ENCODE measurements around the gene TLE4.
A peak's percentile ranks its signal among the peaks of the same experiment; 100 is the strongest.

TLE4 gene

DNA sequence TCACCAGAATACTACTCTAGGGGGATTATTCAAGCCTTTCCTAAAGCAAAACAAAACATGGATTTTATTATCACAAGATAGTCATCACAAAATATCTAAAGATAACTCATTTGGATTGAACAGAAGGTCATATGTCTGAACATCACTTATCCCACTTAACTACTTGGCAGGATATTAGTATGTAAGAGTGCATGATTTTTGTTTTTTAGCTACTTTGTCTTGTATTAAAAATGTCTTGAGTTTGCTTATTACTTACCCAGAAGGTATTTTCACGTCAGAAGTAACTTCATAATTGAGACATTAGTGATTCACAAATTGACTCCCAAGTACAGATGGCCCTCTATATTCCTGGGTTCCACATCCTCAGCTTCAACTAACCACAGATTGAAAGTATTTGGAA is 113.8 kb downstream of the TLE4 start:
- DNase-seq (ENCODE audit: low read depth in 1 of 2, low spot score in 1 of 2), result no peak
- no peak for TF ChIP-seq JUND (IDR thresholded peaks at IDR 0.05; ENCODE audit: low read depth)
- in situ Hi-C loops (cut with HindIII; ENCODE audit: low pct_unique_long_range_greater_than_20kb, low sequenced_read_pairs), result no loop called here

DNA sequence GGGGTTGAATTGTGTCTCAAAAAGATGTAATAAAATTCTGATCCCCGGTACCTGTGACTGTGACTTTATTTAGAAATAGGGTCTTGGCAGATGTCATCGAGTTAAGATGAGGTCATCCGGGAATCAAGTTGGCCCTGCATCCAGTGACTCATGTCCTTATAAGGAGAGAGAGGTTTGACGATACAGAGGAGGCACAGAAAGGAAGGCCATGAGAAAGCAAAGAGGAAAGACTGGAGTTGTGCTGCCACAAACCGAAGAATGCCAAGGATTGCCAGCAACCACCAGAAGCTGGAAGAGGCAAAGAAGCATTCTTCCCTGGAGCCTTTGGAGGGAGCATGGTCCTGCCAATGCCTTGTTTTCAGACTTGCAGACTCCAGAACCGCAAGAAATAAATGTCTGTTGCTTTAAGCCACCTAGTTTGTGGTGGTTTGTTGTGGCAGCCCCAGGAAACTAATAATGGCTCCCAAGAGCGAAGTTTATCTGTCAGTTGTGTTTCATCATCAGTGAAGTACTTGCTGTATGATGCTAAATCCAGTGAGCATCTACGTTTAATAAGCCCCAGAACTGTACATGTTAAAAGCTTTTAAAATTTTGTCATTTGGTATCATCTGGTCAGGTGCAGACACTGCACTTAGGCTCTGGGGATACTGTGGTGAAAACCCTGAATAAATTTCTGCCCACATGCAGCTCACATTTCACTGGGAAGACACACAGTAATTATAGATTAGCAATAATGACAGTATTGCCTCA is 114.8 kb downstream of the TLE4 start:
- DNase-seq (ENCODE audit: low read depth in 1 of 2, low spot score in 1 of 2), result no peak
- TF ChIP-seq JUND (IDR thresholded peaks at IDR 0.05; ENCODE audit: low read depth), result no peak
- in situ Hi-C loops (cut with HindIII; ENCODE audit: low pct_unique_long_range_greater_than_20kb, low sequenced_read_pairs), result no loop called here

DNA sequence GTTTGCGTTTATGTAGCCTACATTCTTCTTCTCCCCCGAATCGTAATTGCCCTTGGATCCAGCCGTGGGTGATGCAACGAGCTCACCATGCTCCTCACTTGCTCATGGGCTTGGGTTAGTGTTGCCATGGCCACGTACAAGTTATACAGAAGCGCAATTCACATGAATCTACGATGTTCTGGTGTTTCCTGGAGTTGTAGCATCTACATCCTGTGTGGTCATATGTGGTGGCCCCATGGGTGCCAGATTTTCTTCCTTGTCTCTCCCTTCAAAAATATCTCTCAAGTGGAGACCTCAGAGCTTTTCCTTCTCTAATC is 115.3 kb downstream of the TLE4 start:
- DNase-seq (ENCODE audit: low read depth in 1 of 2, low spot score in 1 of 2), result no peak
- no peak for TF ChIP-seq JUND (IDR thresholded peaks at IDR 0.05; ENCODE audit: low read depth)
- in situ Hi-C loops (cut with HindIII; ENCODE audit: low pct_unique_long_range_greater_than_20kb, low sequenced_read_pairs), result no loop called here

DNA sequence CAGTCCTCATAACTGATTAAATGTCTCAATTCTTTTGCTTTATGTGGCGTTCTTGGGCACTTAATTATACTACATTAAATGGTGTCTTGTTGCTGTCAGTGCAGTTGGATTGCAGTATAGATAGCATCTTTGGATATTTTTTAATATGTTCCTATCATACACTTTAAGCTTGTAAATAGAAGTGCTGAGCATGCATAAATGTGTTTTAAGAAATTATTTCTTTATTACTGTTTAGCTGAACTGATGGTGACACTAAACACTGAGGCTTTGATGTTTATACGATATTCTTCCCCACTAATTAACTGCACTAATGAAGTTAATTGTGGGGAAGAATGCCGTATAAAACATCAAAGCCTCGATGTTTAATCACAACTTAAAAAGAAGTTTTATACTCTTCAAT is 116.6 kb downstream of the TLE4 start:
- in situ Hi-C loops (cut with HindIII; ENCODE audit: low pct_unique_long_range_greater_than_20kb, low sequenced_read_pairs), result no loop called here
- DNase-seq (ENCODE audit: low read depth in 1 of 2, low spot score in 1 of 2), result no peak
- no peak for TF ChIP-seq JUND (IDR thresholded peaks at IDR 0.05; ENCODE audit: low read depth)

DNA sequence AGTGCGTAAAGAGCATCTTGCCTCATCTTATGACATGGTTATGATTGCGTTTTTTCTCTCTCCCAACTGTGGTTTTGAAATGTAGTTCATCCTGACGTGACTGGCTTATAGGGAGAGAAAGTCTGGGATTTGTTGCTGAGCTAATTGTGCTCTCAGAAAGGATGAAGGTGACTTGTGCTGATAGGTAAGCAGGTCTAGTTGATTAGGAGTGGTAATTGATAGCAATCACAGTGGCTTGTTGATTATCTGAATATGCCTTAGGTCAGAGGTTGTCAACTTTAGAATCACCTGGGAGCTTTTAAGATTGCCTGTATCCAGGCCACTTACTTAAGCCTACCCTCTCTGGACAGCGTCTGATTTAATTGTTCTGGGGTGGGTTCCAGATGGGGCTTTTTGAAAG is 117.8 kb downstream of the TLE4 start:
- in situ Hi-C loops (cut with HindIII; ENCODE audit: low pct_unique_long_range_greater_than_20kb, low sequenced_read_pairs), result no loop called here

DNA sequence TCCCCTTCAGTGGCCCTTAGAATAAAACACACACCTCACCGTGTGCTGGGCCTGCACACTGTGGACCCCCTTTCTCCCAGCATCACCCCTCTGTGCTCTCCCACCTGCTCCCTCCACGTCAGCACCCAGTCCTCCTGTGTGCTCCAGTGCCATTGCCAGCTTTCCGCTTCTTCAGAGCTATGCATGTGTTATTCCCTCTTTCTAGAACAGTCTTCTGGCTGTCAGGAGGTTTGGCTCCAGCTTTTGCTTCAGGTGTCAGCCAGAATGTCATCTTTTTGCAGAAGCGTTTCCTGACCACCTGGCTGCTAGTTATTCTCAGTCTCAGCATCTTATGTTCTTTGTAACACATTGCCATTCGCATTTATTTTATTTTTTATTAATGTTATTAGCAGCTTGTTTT is 119.7 kb downstream of the TLE4 start:
- in situ Hi-C loops (cut with HindIII; ENCODE audit: low pct_unique_long_range_greater_than_20kb, low sequenced_read_pairs), result no loop called here
- DNase-seq (ENCODE audit: low read depth in 1 of 2, low spot score in 1 of 2), result no peak
- no peak for TF ChIP-seq JUND (IDR thresholded peaks at IDR 0.05; ENCODE audit: low read depth)

More for the DNA sequence above, 117.8 kb downstream of the TLE4 start:
- TF ChIP-seq JUND (IDR thresholded peaks at IDR 0.05; ENCODE audit: low read depth), result no peak
- DNase-seq (ENCODE audit: low read depth in 1 of 2, low spot score in 1 of 2), result no peak

DNA sequence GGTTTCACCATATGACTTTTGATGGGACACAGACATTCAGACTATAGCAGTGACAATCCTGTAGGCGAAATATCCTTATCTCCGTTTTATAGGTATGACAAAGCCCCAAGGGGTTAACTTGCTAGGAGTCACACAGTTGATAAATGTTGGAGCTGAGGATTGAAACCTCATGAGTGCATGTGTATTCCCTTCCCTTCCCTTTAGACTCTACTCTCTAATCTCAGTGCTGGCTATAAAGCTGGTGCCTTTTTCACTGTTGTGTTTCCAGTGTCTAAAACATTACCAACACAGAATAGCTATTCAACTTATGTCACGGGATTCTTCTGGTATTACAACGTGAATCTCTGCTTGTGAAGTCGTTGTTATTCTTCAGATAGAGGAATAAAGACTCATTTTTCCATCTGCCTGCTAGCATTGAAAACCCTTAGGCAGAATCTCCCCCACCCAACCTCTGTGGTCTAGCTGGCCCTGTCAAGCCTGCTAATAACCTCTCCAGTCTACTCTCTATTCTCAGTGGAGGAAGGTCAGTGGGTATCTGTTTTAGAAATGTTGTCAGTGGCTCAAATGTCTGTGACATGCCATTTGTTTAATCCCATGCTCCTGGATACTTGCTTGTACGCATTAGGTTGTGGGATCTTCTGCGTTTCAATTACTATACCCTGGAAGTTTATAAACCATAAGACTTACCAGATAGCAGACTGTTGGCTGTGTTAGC is 121.2 kb downstream of the TLE4 start:
- no peak for TF ChIP-seq JUND (IDR thresholded peaks at IDR 0.05; ENCODE audit: low read depth)
- no peak for DNase-seq (ENCODE audit: low read depth in 1 of 2, low spot score in 1 of 2)
- in situ Hi-C loops (cut with HindIII; ENCODE audit: low pct_unique_long_range_greater_than_20kb, low sequenced_read_pairs), result no loop called here

DNA sequence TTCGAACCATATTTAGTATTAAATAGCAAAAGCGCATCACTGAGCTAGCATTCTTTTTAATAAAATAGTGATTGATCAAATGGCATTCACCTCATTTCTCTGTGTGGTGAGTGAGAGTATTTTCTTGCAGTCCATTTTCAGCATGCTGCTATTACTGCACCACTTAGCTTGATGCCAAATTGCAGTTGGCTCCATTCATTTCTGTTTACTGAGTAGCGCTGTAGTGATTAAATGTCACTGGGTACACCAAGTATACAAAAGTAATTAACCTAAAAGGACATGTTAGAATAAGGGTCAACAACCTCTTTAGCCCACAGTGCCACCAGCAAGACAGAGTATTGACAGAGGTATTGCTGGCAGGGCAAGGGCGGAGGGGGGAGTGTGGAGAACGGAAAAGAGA is 122.0 kb downstream of the TLE4 start:
- no peak for DNase-seq (ENCODE audit: low read depth in 1 of 2, low spot score in 1 of 2)
- in situ Hi-C loops (cut with HindIII; ENCODE audit: low pct_unique_long_range_greater_than_20kb, low sequenced_read_pairs), result no loop called here
- TF ChIP-seq JUND (IDR thresholded peaks at IDR 0.05; ENCODE audit: low read depth), result no peak

DNA sequence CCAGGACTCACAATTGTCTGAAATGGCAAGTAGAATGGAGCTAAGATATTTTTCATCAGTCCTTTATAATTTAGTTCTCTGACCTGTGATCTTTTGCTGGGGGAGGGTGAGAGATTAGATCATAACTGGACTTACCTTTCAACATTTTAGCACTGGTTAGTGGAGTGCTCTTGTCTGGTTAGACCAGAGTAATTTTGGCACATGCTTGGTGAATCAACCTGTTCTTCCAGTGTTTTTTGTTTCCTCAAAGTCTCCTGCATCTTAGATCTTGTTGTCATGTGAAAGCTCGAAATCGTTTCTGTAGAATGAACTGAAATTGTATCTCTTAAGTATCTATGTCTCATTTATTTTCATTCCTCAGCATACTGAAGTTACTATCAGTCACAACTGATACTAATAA is 122.4 kb downstream of the TLE4 start:
- DNase-seq (ENCODE audit: low read depth in 1 of 2, low spot score in 1 of 2), result peak in 1 of 2 experiments; percentile 47
- in situ Hi-C loops (cut with HindIII; ENCODE audit: low pct_unique_long_range_greater_than_20kb, low sequenced_read_pairs), result no loop called here
- no peak for TF ChIP-seq JUND (IDR thresholded peaks at IDR 0.05; ENCODE audit: low read depth)

DNA sequence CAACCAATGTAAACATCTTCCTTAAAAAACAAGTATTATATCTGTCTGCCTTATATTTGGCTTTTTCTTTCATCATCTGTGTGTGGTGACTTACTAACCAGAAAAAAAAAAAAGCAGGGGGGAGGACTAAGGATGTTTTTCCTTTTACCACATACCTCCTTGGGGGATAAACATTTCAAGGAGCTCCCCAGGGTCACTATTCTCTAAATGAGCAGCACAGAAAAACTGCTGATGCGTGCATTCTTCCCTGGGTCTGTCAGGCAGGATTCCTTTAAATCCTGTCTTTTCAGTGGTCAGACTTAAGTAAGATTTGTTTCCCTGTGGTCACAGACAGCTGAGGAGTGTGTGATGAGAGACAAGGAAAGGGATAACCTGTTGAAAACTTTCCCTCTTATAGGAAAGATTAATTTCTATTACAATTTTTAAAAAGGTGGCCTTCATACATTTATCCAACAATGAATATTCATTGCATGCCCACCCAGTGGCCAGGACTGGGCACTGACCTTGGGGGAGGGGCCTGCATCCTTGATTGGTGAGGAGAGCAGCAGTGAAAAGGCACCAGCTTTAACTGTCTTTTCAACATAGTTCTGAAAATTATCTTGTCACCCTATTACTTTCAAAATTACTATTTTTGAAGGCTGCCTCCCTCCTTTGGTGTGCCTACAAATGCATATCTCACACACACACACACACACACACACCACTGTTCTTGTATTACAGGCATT is 123.1 kb downstream of the TLE4 start:
- DNase-seq (ENCODE audit: low read depth in 1 of 2, low spot score in 1 of 2), result no peak
- no peak for TF ChIP-seq JUND (IDR thresholded peaks at IDR 0.05; ENCODE audit: low read depth)
- in situ Hi-C loops (cut with HindIII; ENCODE audit: low pct_unique_long_range_greater_than_20kb, low sequenced_read_pairs), result no loop called here

DNA sequence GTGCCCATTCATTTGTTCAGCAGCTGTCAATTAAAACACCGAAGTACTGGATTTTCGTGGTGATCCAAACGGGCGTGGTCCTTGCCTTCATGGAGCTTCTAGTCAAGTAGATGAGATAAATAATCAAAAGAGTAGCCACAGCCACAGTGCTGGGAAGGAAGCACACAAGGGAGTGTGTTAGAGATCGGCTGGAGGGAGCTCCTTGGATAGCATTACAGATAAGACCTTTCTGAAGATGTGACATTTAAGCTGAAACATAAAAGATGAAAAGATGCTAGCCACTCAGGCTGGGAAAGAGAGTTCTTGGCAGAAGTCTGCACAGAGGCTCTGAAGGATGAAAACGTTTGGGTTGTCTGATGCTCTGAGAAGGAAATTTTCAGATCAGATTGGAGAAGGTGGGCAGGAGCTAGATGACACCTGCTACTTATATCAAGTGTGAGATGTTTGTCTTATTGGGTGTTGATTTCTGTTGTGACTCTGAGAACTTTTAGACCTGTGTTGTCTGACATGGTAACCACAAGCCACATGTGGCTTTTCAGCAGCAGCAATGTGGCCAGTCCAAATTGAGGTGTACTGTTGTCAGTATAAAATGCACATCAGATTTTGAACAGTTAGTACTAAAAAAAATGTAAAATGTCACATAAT is 123.9 kb downstream of the TLE4 start:
- no peak for TF ChIP-seq JUND (IDR thresholded peaks at IDR 0.05; ENCODE audit: low read depth)
- in situ Hi-C loops (cut with HindIII; ENCODE audit: low pct_unique_long_range_greater_than_20kb, low sequenced_read_pairs), result no loop called here
- no peak for DNase-seq (ENCODE audit: low read depth in 1 of 2, low spot score in 1 of 2)

DNA sequence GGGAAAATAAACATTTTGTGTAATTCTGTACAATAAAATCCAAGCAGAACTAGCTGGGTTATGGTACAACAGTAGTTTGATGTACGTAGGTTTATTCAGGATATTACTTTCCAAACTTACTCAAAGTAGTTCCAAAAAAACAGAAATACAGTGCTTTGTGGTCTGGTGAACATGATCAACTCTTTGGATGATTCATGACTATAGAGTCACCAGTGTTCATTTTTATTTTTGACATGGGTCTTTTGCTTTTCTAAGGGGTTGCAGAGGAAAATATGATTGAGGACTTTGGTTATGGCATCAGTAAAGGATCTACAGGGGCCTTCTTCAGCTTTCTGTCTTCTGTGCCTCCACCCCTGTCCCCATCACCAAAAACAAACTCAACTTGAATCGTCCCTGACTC is 127.2 kb downstream of the TLE4 start:
- no peak for TF ChIP-seq JUND (IDR thresholded peaks at IDR 0.05; ENCODE audit: low read depth)
- in situ Hi-C loops (cut with HindIII; ENCODE audit: low pct_unique_long_range_greater_than_20kb, low sequenced_read_pairs), result no loop called here
- DNase-seq (ENCODE audit: low read depth in 1 of 2, low spot score in 1 of 2), result no peak

DNA sequence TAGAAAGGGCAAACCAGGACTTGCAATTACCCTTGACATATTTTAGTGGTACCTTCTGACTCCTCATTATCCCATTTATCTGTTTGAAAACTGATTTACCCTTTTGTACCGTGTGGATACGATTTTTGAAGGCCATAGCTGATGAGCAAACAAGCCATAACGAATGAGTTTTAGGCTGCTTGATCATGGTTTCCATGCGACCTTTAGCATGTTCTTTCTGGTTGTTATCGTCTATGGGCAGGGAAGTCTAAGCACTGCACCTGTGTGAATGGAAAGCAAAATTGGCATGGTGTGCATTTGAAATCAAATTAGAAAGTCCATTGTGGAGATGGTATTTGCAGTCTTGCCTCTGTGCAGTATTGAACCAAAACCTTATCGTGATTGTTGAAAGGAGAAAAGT is 127.7 kb downstream of the TLE4 start:
- TF ChIP-seq JUND (IDR thresholded peaks at IDR 0.05; ENCODE audit: low read depth), result no peak
- no peak for DNase-seq (ENCODE audit: low read depth in 1 of 2, low spot score in 1 of 2)
- in situ Hi-C loops (cut with HindIII; ENCODE audit: low pct_unique_long_range_greater_than_20kb, low sequenced_read_pairs), result no loop called here
